GM19240 (cell line): ENCODE data around the gene FAM32A.
"Not testable (repeated sequence)": the region's sequence is repeated elsewhere in the genome, so short reads cannot be mapped to it uniquely, and the experiment has no call there.

Experiments used
- DNase-seq: peaks from one replicate; pipeline ENCODE4 v3.0.0; 2011; ENCODE audit warnings: low spot score; ENCODE audit not compliant: insufficient read length

FAM32A gene

GRCh38 chr19:16164222-16164890, 20.9 kb upstream of the FAM32A start:
- no peak for DNase-seq

GRCh38 chr19:16166417-16166816, 18.8 kb upstream of the FAM32A start:
- DNase-seq, result no peak

GRCh38 chr19:16167055-16167454, 18.2 kb upstream of the FAM32A start:
- no peak for DNase-seq

- no peak for DNase-seq
These were observed 16.6 kb upstream of the FAM32A start for GRCh38 chr19:16168465-16169081.

- DNase-seq, result no peak
These were observed 15.1 kb upstream of the FAM32A start for GRCh38 chr19:16170134-16170533.

GRCh38 chr19:16175954-16176353, 9.3 kb upstream of the FAM32A start:
- no peak for DNase-seq

- not testable (repeated sequence) for DNase-seq
These were observed 6.3 kb upstream of the FAM32A start for GRCh38 chr19:16178866-16179265.

- DNase-seq, result no peak
These were observed 4.6 kb upstream of the FAM32A start for GRCh38 chr19:16180611-16181010.

GRCh38 chr19:16184665-16185122, 516 bp upstream of the FAM32A start:
- DNase-seq, result no peak

GRCh38 chr19:16185768-16186123, 536 bp downstream of the FAM32A start:
- peak; percentile 22 for DNase-seq

- DNase-seq, result no peak
These were observed 3.3 kb downstream of the FAM32A start for GRCh38 chr19:16188521-16188920.

- no peak for DNase-seq
These were observed 5.0 kb downstream of the FAM32A start for GRCh38 chr19:16190198-16190597.

GRCh38 chr19:16190736-16191135, 5.5 kb downstream of the FAM32A start:
- no peak for DNase-seq

- no peak for DNase-seq
These were observed 6.2 kb downstream of the FAM32A start for GRCh38 chr19:16191216-16191908.

- no peak for DNase-seq
These were observed 8.3 kb downstream of the FAM32A start for GRCh38 chr19:16193466-16193865.

GRCh38 chr19:16197188-16197621, 12.0 kb downstream of the FAM32A start:
- DNase-seq, result no peak

GRCh38 chr19:16197622-16198369, 12.6 kb downstream of the FAM32A start, which contains the start of gene AP1M1:
Gene AP1M1 (plus strand): TSS chr19:16197911. CDS start chr19:16198027, 116 bp downstream.
- peak; percentile 99 for DNase-seq

- DNase-seq, result no peak
These were observed 13.1 kb downstream of the FAM32A start for GRCh38 chr19:16198370-16198651.

- DNase-seq, result no peak
These were observed 14.2 kb downstream of the FAM32A start for GRCh38 chr19:16199275-16199932.

GRCh38 chr19:16200038-16201010, 15.1 kb downstream of the FAM32A start:
- no peak for DNase-seq
